ENCODE measurements around the gene DGKD. TPM values are rescaled to one million over a fixed set of nuclear protein-coding genes. Genes with fewer than 3 reads are reported as not detected.

DGKD gene
- total RNA-seq = 22.0 and 22.8 TPM in 2 replicates

GRCh38 chr2:233353769-233354499 is at the start of gene DGKD:
TSS of gene DGKD (plus strand) at chr2:233354494. CDS start at chr2:233354519, 25 bp downstream.

GRCh38 chr2:233307565-233307964 is 46.7 kb upstream of the DGKD start, which contains the start of gene SAG:
TSS of gene SAG (plus strand) at chr2:233307816. CDS start at chr2:233309190, 1,374 bp downstream.

Other genes with a start within 250 kb of the DGKD start
- 23.8 and 47.1 TPM in 2 replicates for gene ATG16L1, start 102.8 kb upstream of the DGKD start, total RNA-seq
- not detected in 2 replicates for gene SAG, start 46.7 kb upstream of the DGKD start, total RNA-seq
- 14.2 and 35.7 TPM in 2 replicates for gene USP40, start 212.3 kb downstream of the DGKD start, total RNA-seq